HG03460 (cell line): ENCODE results near the gene SLC35G1.

Experiments used
- ATAC-seq: cut with Tn5 transposase; IDR thresholded peaks from one replicate; pipeline ENCODE4 v1.9.1; 2021; ENCODE audit not compliant: unreplicated experiment

The SLC35G1 gene, protein sequence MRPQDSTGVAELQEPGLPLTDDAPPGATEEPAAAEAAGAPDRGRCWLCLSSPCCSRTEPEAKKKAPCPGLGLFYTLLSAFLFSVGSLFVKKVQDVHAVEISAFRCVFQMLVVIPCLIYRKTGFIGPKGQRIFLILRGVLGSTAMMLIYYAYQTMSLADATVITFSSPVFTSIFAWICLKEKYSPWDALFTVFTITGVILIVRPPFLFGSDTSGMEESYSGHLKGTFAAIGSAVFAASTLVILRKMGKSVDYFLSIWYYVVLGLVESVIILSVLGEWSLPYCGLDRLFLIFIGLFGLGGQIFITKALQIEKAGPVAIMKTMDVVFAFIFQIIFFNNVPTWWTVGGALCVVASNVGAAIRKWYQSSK

DNA sequence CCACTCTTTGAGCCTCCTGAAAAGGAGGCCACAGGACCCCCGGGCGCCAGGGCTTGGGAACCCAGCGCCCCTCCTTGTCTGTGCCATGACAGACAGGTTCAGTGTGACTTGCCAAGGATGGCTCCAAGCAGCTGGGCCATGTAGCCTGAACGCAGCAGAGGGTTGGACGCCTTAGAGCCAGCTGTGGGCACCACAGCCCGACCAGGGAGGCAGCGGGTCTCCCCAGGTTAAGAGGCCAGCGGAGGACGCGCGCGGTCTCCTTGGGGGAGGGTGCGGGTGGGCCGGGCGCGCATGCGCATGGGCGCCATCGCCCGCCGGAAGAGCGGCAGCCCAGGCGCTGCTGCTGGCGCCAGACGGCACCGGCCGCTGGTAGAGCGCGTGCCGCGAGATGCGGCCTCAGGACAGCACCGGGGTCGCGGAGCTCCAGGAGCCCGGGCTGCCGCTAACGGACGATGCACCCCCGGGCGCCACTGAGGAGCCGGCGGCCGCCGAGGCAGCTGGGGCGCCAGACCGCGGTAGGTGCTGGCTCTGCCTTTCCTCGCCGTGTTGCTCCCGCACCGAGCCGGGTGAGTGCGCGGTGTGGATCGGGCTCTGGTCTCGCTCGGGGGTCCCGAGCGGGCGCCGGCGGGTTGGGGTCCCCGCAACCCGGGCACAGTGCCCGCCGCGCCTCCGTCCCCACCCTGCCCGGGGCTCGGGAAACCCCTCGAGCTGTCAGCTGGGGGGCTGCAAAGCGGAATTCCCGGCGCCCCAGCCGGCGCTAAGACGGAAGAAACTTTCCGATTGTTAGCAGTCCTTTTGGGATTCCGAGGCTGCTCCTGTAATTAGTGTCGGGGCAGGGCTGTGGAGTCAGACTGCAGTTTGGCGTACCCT lies at the start of gene SLC35G1:
Gene SLC35G1 (plus strand): TSS at position 333 of the 870 bp plus-strand sequence. CDS start 56 bp downstream, at position 389.
- ATAC-seq, result peak; percentile 93

DNA sequence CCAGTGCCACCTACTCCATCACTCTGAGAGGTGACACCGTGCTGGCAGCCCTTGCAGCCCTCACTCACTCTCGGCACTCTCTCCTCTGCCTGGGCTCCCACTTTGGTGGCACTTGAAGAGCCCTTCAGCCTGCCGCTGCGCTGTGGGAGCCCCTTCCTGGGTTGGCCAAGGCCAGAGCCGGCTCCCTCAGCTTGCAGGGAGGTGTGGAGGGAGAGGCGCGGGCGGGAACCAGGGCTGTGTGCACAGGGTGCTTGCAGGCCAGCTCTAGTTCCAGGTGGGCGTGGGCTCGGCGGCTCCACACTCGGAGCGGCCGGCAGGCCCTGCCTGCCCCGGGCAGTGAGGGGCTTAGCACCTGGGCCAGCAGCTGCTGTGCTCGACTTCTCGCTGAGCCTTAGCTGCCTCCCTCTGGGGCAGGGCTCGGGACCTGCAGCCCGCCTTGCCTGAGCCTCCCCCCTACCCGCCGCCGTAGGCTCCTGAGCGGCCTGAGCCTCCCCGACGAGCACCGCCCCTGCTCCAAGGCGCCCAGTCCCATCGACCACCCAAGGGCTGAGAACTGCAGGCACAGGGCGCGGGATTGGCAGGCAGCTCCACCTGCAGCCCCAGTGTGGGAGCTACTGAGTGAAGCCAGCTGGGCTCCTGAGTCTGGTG lies 48.7 kb upstream of the SLC35G1 start:
- ATAC-seq, result no peak

DNA sequence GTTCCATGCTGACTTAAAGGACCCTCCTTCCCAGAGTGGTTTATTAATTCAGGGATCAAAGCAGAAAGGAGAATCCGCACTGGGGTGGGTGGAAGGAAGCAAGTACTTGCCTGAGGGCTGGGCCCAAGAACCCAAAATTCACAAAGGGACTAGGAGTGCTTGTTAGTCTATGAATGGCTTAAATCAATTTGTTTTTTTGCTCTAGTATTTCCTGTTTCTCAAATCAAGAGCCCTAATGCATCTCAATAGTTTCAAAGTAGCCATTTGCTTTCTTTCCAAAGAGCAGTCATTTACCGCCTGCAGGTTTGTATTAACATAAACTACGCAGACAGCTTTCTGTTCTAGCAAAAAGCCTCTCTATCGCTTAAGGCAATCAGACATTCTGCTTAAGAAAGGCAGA lies 44.2 kb upstream of the SLC35G1 start:
- ATAC-seq, result no peak

GRCh38 chr10:93850031-93851015 lies 43.5 kb upstream of the SLC35G1 start:
- no peak for ATAC-seq

DNA sequence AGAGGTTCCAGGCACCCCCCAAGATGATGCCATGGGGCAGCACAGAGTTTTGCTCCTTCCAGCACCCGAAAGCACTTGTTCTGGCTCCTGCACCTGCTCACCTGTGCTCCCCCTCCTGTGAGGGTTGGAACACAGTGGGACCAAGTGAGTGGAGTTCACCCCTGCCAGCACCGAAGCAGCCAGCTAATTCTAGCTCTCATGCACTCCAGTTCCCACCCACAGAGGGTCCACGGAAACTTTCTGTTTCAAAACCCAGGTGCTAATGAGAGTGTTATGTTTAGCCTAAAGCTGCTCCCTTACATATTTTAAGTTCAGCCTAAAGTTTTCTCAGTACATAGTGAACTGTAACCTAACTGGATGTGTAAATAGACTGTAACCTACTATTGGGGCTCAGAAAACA lies 42.6 kb upstream of the SLC35G1 start:
- ATAC-seq, result no peak

DNA sequence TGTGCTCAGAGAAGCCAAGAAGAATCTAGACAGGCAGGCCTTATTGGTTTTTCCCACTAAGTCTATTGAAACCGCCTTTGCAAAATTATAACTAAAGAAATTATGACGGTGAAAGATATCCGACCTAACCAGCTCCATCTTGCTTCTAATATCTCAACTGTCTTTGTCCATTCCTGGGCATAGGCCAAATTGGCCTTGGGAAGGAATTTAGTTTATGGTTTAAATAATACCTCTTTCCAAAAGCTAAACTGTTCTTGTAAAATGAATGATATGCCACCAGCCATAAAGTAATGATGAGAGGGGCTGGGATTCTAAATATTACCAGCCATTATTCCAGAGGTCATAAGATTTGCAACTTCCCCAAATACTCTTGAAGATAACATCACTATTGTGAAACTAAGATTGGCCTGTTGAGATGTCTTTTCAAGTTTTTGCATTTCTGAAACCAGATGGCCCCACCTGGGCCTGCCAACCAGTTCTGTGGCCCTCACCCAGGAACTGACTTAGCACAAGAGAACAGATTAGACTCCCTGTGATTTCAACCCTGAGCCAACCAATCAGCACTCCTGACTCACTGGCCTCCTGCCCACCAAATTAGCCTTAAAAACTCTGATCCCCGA lies 41.2 kb upstream of the SLC35G1 start:
- no peak for ATAC-seq

GRCh38 chr10:93854975-93855374 lies 38.8 kb upstream of the SLC35G1 start:
- no peak for ATAC-seq

GRCh38 chr10:93856349-93857145 lies 37.2 kb upstream of the SLC35G1 start:
- no peak for ATAC-seq

DNA sequence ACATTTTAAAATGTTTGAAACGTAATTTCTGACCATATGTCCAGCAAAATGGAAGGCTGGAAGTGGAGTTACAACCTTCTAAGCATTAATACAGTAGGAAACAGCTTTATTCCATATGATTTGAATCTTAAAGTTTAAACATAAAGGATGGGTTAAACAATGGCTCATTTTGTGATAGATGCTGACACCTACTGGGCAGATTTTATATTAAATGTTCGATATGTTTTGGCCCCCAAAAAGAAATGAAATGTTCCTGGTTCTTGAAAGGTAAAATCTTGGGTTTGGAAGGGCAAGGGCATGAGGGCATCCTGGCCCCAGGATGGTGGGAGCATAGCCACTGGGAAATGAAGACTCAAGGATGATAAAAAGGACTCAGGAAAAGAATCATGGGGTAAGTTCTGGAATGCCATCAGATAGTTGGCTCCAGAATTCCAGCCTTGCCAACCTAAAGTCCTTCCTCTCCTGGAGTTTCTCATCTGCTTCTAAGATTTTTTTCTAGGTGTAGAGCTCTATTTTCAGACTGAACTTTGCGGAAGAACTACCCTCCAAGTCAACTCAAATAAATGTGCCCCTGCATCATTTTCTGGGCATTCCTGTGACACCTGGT lies 34.6 kb upstream of the SLC35G1 start:
- ATAC-seq, result no peak

- ATAC-seq, result no peak
These were observed 32.0 kb upstream of the SLC35G1 start for GRCh38 chr10:93861825-93862224.

DNA sequence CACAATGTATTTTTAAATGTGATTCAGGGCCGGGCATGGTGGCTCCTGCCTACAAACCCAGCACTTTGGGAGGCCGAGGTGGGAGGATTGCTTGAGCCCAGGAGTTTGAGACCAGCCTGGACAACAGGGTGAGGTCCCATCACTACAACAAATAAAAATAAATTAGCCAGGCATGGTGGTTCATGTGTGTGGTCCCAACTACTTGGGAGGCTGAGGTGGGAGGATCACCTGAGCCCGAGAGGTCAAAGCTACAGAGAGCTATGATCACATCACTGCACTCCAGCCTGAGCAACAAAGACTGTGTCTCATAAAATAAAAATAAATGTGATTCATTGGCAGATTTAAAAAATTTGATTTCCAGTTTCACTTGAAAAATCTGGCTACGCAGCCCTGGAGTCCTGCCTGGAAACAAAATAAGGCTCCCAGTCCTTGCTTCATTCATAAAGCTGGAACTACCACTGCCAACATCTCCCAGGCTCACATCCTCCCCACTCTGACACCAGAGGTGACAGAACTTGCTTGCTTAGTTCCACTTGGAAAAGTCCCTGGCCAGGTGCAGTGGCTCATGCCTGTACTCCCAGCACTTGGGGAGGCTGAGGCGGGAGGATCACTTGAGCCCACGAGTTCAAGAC lies 27.9 kb upstream of the SLC35G1 start:
- no peak for ATAC-seq

GRCh38 chr10:93867525-93867924 lies 26.3 kb upstream of the SLC35G1 start:
- no peak for ATAC-seq

GRCh38 chr10:93871671-93872204 lies 22.0 kb upstream of the SLC35G1 start:
- ATAC-seq, result no peak

DNA sequence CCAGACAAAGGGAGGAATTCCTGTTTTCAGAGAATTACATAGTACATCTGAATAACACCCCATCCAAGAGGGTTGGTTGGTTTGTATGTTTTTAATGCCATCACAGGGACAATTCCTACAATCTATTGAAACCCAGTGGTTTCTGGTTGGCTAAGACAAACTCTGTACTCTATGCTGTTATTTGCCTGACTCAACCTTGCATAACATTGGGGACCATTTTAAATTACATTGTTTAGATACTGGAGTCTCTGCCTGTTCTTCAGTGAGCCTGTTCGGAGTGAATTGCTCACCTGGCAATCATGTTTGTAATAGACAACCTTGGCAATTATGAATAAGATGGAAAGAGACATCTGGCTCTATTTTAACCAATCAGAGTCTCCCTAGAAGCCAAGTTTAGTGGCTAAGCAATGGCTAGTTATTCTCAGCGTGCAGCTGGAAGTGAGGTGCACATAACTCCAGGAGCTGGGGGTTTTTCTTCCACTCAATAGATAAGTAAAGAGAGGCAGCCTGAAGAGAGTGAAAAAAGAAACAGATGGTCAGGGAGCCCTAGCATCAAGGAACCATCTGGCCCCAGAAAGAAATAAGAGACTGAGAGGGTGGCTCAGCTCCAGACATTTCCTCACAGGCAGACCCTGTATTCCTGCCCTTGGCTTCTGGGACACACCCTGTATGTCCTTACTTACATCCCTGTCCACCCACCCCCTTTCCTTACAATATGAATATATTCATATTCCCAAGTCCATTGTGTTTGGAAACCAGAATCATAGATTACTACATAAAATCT lies 21.2 kb upstream of the SLC35G1 start:
- no peak for ATAC-seq

GRCh38 chr10:93873420-93874115 lies 20.2 kb upstream of the SLC35G1 start:
- ATAC-seq, result no peak

DNA sequence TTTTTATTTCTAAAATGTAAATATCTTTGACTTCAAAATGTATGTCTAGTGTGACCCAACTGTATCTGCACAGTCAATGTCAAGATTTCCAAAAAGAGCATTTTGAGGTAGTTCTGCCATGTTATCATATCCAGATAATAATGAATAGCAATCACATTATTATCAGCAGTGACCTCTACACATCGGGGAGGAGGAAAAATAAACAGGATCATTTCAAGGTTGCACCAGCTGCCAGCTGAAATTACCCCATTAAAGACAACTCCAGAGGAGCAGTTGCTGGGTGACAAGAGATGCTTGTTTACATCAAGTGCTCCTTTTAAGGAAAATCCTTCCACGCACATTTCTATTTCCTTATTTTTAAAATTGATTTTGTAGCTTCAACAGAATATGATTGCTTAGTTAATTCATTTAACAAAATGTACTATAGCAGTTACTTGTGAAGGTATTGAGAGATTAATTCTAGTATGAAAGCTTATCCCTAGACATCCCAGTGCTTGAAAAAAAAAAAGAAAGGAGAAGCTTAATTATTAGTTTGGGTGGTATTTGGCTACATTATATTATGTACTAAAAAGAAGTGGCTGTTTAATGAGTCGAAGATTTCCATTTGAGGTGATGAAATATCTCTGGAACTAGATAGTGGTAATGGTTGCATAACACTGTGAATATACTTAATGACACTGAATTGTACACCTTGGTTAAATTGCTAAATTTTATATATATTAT lies 19.3 kb upstream of the SLC35G1 start:
- ATAC-seq, result no peak
